Adipose tissue (tissue), 3 donors: ENCODE data around the gene ARHGEF3. TPM values are rescaled to one million over a fixed set of nuclear protein-coding genes. Genes with fewer than 3 reads are reported as not detected.
"Not testable (repeated sequence)": the region's sequence is repeated elsewhere in the genome, so short reads cannot be mapped to it uniquely, and the experiment has no call there.

Experiments used
- H3K27ac ChIP-seq: one replicate; pipeline ENCODE4 v1.5.1; 2013; ENCODE audit warnings: low read depth, low read length
- WGBS, 3 donors: extraction: QIAGEN DNeasy Blood & Tissue Kit; methylation state at CpG; one replicate each; pipeline ENCODE4 v1.1.7; 2013; 5-methylcytosine and 5-hydroxymethylcytosine counted together
- polyA plus RNA-seq, 3 donors: library from polyadenylated mRNA; stranded (reverse); fragments of 200-250 nt; gene quantifications; one replicate each; pipeline ENCODE4 v1.2.3, GENCODE V29; 2013
- donor health status: healthy with polysubstance abuse.
- donor health status: Bipolar disorder and iron deficiency.
- donor health status: healthy.

Gene ARHGEF3
- polyA plus RNA-seq, 3 donors = 11.1 to 15.4 (median 11.4) TPM

DNA sequence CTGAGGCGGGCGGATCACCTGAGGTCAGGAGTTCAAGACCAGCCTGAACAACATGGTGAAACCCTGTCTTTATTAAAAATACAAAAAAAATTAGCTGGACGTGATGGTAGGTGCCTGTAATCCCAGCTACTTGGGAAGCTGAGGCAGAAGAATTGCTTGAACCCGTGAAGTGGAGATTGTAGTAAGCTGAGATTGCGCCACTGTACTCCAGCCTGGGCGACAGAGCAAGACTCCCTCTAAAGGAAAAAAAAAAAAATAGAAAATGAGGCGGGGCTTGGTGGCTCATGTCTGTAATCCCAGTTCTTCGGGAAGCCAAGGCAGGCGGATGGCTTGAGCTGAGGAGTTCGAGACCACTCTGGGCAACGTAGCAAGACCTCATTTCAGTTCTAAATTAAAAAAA lies 43.7 kb downstream of the ARHGEF3 start:
- 83 to 89% (median 84%) methylated on average over 11 of the region's 11 CpGs for WGBS, 3 donors
- not testable (repeated sequence) for H3K27ac ChIP-seq

DNA sequence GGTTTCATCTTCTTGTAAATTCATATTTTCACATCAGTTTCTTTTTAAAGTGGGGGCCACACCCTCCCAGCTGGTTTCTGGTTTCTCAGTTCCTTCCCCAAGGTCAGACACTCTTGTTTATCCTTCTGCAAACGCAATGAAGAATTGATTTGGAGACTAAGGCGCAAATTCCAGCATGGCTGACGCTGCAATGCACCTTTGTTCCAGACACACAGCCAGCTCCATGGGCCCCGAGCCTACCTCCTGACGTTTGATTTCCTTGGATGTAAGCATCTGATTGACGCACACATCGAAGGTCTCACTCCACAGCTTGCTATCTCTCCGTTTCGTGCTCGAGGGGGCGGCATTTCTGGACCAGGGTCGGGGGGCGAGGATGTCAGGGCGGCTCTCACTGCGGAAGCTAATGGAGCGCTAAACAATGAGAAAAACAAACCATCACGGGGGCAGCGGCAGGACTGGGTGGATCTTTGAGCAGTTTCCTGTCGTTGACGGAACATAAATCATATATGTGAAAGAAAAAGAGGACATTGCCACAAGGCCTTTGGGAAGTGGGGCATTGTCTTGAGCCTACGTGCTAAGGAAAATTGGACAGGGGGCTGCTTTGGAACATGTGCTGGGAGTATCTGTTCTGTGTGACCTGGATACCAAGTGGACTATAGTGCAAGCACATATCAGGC lies 46.9 kb downstream of the ARHGEF3 start:
- H3K27ac ChIP-seq = no peak overlapping the region
- 36 to 50% (median 36%) methylated on average over 21 of the region's 21 CpGs for WGBS, 3 donors

DNA sequence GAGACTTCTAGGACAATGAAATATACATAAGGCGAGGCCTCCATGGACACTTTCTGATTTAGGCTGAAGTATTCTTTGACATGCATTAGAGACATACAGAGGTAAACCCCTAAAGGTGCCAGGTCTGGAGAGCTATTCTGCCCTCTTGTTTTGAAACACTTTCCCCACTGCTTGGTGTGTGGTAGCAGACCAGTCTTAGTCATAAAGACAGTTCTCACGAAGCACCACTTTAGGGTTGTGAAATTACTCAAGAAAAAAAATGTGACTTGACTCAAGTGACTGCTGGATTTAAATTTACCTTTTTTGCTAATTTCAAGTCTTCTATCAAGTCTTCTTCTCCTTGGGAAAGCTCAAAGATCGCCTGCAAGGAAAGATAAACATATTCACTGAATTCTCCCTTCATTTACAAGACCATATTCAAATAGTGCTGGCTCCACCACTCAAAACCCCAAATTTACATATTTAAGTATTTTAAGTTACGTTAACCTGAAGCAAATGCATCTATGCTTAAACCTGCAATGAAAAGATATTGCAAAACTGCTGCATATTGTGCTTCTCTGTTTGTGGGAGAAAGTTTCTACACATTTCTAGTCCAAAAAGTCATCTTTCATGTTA lies 48.4 kb downstream of the ARHGEF3 start:
- no peak overlapping the region for H3K27ac ChIP-seq
- WGBS, 3 donors = 61 to 81% (median 63%) methylated on average over 4 of the region's 4 CpGs

DNA sequence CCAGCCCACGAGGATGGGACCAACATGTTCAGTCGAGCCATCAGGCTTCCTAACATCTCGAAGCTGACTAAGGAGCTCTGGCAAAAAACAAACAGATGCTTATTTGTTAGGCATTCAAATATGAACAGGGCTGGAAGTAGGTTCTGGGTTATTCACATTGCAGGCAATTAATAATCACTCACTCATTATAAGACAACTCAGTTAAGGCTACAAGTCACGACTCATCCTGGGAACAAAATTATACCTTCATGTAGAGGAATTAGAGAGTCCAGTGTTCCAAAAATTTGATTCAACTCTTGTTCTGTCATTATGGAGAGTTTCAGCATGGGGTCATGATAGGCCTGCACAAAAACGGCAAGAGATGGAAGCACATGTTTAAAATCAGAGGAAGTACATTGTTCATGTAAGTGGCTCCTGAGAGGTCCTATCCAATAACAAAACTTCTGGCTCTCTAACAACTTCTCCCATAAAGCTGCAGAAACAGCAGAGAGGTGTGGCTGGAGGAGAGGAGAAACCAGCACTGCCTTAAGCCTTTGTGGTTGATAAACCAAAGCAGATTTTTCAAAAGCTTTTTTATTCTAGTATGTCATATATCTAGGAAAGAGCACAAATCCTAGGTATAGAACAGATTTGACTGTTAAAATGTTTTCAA lies 50.6 kb downstream of the ARHGEF3 start:
- no peak overlapping the region for H3K27ac ChIP-seq
- 37 to 82% (median 80%) methylated on average over 5 of the region's 5 CpGs for WGBS, 3 donors

DNA sequence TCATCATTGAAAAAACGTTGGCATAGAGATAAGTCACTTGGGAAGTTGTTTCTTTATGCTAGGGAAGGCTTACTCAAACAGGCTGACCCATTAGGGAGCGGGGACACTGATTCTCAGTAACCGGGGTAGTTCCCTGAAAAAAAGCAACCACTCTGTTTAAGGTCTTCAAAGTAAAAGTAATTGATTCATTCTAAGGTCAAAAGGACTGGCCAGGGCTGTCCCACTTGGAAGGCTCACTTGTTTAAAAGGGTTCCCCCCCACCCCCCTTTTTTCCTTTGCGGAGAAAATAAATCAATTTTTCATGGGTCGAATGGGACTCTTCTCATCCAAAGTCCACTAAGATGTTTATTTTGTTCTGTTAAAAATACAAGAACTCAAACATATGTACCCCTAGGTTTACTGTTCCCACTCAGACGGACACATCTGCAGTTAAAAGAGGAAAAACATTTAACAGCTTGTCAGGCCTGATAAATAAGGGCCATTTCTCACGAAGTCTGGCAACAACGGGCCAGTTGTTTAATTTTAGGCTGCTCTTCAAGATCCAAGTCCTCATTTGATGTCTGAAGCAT lies 53.0 kb downstream of the ARHGEF3 start:
- WGBS, 3 donors = 13 to 53% (median 43%) methylated on average over 8 of the region's 8 CpGs
- no peak overlapping the region for H3K27ac ChIP-seq

DNA sequence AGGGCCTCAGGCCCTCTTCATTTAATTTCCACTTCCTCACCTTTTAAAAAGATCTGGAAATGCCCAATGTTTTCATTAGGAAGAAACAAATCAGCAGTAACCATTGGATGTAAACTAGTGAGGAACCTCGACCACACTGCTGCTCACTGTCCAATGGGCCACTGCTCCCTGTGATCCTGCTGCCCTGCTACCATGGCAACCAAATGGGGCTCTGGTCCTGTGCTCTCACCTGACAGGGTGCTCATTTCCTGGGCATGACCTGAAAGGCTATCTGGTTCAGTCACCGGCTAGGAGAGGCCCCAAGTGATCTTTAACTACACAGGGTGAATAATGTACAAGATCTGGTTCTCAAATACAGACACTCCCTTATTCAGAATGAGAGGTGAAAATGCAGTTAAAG lies 54.6 kb downstream of the ARHGEF3 start:
- WGBS, 3 donors = 54 to 96% (median 96%) methylated on average over 2 of the region's 2 CpGs
- H3K27ac ChIP-seq = no peak overlapping the region

DNA sequence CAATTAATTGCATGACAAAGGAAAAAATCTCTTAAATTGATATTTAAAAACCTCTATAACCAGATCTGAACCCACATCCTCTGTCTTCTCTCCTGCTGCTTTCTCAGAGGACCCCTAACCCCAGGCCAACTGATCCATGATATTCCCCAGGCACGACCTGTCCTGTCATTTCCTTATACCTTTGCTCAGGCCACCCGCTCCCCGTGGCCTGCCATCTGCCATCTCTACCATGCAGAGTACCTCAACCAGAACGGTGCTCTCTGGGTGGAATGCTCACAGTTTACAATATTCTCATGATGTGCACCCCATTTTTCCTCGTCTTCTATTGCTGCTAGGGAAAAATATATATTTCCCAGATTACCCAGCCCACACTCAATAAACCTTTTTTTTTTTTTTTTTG lies 57.7 kb downstream of the ARHGEF3 start:
- H3K27ac ChIP-seq = no peak overlapping the region
- WGBS, 3 donors = 93 to 96% (median 95%) methylated on average over 5 of the region's 5 CpGs

DNA sequence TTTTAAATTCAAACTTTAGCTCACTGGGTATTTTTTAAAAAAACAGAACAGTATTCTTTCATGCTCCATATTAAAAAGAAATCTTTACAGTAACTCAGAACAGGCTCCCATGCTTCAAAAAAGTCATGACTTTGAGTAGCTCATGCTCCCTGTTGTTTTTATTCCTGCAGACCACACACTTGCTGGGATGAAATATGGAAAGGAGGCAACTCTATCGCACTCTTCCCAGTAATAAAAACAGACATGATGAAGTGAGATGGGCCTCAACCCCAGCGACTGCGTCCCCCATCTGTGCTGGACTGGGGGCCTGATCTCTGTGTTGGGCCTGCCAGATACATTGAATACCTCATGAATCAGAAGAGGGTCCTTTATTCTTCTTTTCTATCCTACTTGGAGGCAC lies 58.9 kb downstream of the ARHGEF3 start:
- 81 to 87% (median 84%) methylated on average over 3 of the region's 3 CpGs for WGBS, 3 donors
- no peak overlapping the region for H3K27ac ChIP-seq

DNA sequence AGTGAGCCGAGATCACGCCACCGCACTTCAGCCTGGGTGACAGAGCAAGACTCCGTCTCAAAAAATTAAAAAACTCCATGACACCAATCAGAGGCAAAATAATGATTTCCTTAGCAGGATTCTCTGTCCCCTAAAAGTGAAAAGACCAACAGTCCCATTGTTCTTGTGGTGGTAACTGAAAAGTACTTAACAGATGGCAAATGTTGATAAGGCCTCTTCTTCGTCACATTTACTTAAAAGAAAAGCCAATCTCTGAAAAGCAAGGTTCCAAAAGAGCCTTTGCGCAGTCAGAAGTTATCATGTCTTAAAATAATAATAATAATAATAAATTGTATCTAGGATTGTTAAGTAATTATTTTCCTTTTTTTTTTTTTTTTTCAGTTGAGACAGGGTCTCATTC lies 62.7 kb downstream of the ARHGEF3 start:
- 90 to 97% (median 92%) methylated on average over 6 of the region's 6 CpGs for WGBS, 3 donors
- H3K27ac ChIP-seq = no peak overlapping the region

DNA sequence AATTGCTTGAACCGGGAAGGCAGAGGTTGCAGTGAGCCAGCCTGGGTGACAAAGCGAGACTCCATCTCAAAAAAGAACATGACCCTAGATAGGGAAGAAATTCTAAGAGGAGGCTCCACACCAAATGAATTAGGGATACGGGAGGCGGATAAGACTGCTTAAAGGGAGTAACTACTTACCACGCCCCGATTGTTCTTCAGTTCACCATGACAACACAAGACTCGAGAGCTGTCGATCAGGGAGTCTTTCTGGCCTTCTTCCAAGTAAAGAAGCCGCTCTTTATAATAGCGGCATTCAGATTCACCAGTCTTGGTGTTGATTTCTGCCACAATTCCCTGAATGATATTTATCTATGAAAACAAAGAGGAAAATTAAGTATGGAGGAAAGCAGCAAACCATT lies 64.7 kb downstream of the ARHGEF3 start:
- 91 to 95% (median 94%) methylated on average over 10 of the region's 10 CpGs for WGBS, 3 donors
- no peak overlapping the region for H3K27ac ChIP-seq

DNA sequence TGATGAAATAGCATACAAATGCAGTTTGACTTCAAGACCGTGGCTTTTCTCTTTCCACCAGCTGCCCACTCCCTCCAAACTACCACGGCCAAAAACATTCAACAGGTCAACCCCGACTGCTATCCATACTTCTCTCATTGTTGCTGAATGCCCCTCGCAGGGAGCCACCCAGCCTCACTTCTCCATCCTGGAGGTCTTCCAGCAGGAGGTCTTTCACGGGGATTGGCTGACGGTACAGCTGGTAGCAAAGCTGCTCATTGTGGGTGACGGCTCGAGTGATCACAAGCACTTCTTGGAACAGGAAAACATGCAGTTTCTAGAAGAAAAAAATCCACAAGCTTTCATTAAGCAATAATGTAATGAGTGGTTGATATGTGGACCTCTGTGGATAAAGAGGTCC lies 69.6 kb downstream of the ARHGEF3 start:
- no peak overlapping the region for H3K27ac ChIP-seq
- 81 to 93% (median 87%) methylated on average over 8 of the region's 8 CpGs for WGBS, 3 donors

DNA sequence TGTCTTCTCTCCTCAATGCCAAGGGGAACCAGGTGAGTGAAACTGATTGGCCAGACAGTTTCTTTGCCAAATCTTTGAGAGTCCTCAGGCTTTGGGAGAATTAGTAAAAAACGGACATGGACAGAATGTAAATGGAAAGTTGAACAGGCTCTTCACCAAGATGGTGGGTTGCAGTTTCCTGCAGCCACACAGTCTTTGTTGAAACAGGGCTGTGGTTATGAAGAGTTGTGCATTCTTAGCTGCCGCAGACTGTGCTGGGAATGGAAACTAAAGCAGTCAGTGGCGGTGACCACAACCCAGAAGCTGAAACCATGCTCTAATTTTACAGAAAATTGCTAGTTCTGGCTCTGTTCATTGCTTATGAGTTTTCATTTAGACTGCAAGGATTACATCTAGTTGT lies 76.6 kb downstream of the ARHGEF3 start:
- no peak overlapping the region for H3K27ac ChIP-seq
- 76 to 84% (median 81%) methylated on average over 3 of the region's 3 CpGs for WGBS, 3 donors

DNA sequence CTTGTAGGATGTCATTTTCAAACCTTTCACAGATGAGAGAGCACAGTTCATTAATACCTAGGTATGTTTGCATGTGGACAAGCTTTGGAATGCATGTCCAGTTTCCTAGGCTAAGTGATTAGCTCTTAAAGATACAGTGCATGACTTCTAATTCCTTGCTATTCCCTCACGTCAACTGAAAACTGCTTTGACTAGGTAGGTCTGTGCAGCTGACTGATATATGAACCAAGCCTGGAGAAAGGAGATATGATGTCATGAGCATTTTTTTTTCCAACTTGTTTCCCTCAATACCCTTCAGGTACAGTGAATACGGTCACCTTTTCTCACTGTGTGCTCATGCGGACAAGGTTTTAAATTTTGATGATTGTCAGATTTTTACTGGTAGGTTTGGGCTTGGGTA lies 77.1 kb downstream of the ARHGEF3 start:
- WGBS, 3 donors = 79 to 94% (median 92%) methylated on average over 3 of the region's 3 CpGs
- no peak overlapping the region for H3K27ac ChIP-seq

DNA sequence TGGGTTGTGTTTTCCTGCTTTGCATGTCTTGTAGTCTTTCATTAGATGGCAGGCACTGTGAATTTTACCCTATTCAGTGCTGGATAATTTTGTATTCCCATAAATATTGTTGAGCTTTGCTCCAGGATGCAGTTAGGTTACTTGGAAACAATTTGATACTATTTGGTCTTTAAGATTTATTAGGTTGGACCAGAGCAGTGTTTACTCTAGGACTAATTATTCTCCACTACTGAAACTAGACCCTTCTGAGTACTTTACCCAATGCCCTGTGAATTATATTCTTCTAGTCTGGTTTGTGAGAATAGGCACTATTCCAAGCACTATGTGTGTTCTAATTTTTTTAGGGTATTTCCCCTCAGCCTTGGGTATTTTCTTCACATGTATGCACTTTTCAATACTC lies 80.9 kb downstream of the ARHGEF3 start:
- no peak overlapping the region for H3K27ac ChIP-seq

DNA sequence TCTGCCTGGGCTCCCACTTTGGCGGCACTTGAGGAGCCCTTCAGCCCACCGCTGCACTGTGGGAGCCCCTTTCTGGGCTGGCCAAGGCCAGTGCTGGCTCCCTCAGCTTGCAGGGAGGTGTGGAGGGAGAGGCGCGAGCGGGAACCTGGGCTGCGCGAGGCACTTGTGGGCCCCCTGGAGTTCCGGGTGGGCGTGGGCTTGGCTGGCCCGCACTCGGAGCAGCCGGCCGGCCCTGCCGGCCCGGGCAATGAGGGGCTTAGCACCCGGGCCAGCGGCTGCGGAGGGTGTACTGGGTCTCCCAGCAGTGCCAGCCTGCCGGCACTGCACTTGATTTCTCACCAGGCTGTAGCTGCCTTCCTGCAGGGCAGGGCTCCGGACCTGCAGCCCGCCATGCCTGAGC lies 82.9 kb downstream of the ARHGEF3 start:
- 94 to 98% (median 97%) methylated on average over 20 to 21 of the region's 21 CpGs for WGBS, 3 donors
- not testable (repeated sequence) for H3K27ac ChIP-seq

DNA sequence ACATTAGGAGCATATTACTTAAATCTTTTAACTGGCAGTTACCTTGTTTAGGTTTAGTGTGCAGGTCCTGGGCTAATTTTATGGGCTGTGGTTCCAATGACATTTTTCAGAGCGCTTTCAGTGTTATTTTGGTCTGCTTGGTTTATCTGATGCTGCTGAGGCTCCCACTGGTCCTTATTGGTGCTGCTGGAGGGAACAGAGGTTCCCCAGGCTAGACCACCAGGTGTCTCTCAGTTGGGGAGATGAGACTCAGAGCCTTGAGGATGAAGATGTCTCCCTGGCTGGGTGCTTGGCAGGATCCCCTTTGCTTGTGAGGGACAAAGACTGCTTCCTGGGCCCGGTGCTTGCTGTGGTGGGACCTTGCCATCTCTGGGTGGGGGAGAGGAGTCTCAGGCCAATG lies 90.4 kb downstream of the ARHGEF3 start:
- WGBS, 3 donors = 88 to 95% (median 91%) methylated on average over 2 of the region's 2 CpGs
- no peak overlapping the region for H3K27ac ChIP-seq

DNA sequence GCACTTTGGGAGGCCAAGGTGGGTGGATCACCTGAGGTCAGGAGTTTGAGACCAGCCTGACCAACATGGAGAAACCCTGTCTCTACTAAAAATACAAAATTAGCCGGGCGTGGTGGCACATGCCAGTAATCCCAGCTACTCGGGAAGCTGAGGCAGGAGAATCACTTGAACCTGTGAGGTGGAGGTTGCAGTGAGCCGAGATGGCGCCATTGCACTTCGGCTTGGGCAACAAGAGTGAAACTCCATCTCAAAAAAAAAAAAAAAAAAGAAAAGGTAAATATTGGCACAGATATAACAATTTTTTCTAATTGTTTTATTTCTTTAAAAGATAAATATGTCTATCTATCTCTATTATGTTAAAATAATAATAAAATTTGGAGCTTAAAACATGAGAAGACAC lies 94.3 kb downstream of the ARHGEF3 start:
- H3K27ac ChIP-seq = not testable (repeated sequence)
- WGBS, 3 donors = 74 to 90% (median 87%) methylated on average over 6 of the region's 6 CpGs

DNA sequence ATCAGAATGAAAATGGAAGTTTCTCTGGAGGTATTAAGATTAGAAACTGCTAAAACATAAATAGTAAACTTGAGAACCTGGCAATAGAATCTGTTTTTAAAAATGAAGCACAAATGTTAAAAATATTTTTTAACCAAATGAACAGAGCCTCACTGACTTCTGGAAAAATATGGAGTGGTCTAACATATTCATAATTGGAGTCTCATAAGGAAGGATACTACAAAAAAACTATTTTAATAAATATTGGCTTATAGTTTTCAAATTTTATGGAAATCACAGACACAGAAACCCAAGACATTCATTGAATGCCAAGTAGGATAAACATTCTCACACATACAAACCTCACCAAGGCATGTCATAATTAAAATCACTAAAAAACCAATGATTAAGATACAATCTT lies 95.1 kb downstream of the ARHGEF3 start:
- no peak overlapping the region for H3K27ac ChIP-seq

DNA sequence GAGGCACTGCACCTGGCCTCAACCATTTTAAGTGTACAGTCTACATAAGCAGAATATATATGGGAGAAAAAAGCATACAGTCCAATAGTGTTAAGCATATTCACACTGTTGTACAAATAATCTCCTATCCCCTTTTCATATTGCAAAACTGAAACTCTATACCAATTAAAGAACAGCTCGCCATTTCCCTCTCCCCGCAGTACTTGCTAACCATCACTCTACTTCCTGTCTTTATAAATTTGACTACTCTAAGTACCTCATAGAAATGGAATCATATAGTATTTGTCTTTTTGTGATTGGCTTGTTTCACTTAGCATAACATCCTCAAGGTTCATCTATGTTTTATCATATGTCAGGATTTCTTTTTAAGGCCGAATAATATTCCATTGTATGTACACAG lies 97.0 kb downstream of the ARHGEF3 start:
- 78 to 92% (median 83%) methylated on average over 3 of the region's 3 CpGs for WGBS, 3 donors
- no peak overlapping the region for H3K27ac ChIP-seq
